Astrocyte of the cerebellum (primary cell): ENCODE data around the gene CHST15.

Experiments
- DNase-seq: peaks from one replicate; pipeline ENCODE4 v3.0.0-alpha.2; 2011; ENCODE audit warnings: low read depth
- H3K4me3 ChIP-seq: 2 replicates; pipeline ENCODE4 v1.5.1; 2011; ENCODE audit warnings: mild to moderate bottlenecking, low read depth, low read length, moderate library complexity
- CTCF ChIP-seq: IDR thresholded peaks from 2 replicates; pipeline ENCODE4 v1.5.1; 2012; ENCODE audit warnings: low read length, low read depth, moderate library complexity, mild to moderate bottlenecking; ENCODE audit errors: missing control alignments
- in situ Hi-C: cut with HindIII; loops from 2 replicates; pipeline ENCODE4 v1.10.0; 2017; ENCODE audit warnings: low sequenced_read_pairs

Gene CHST15

GRCh38 chr10:123998197-123999141, 94.9 kb downstream of the CHST15 start:
- TF ChIP-seq CTCF: no peak
- H3K4me3 ChIP-seq: no peak overlapping the region
- DNase-seq: no peak
- in situ Hi-C loops: no loop called here

GRCh38 chr10:123997486-123998196, 95.8 kb downstream of the CHST15 start:
- TF ChIP-seq CTCF: no peak
- DNase-seq: peak; percentile 95
- in situ Hi-C loops: no loop called here
- H3K4me3 ChIP-seq: no peak overlapping the region

- no peak overlapping the region for H3K4me3 ChIP-seq
- TF ChIP-seq CTCF: no peak
- in situ Hi-C loops: no loop called here
- DNase-seq: no peak
These were observed 96.4 kb downstream of the CHST15 start for GRCh38 chr10:123997013-123997412.

- no peak for DNase-seq
- H3K4me3 ChIP-seq: no peak overlapping the region
- in situ Hi-C loops: no loop called here
- TF ChIP-seq CTCF: no peak
These were observed 97.1 kb downstream of the CHST15 start for GRCh38 chr10:123996302-123996701.

GRCh38 chr10:123995461-123996131, 97.8 kb downstream of the CHST15 start:
- in situ Hi-C loops: no loop called here
- peak; percentile 57 for DNase-seq
- H3K4me3 ChIP-seq: no peak overlapping the region
- peak; percentile 58 for TF ChIP-seq CTCF

GRCh38 chr10:123995082-123995460, 98.3 kb downstream of the CHST15 start:
- no peak for DNase-seq
- TF ChIP-seq CTCF: no peak
- no peak overlapping the region for H3K4me3 ChIP-seq
- in situ Hi-C loops: no loop called here
